Measurements from ENCODE around the gene CEACAM6.

GRCh38 chr19:41813911-41814310 is 58.6 kb downstream of the CEACAM6 start:
- TF ChIP-seq EZH2 (conservative IDR thresholded peaks at IDR 0.05; ENCODE audit: low read depth, low read length) (no peak), ZNF10 (CRISPR knock-in tag; IDR thresholded peaks at IDR 0.05; ENCODE audit: borderline replicate concordance, low read depth) (no peak), HMGXB4 (CRISPR knock-in tag; IDR thresholded peaks at IDR 0.05; ENCODE audit: borderline replicate concordance in 1 of 2, low read depth in 1 of 2) (no peak), CTCF (CRISPR knock-in tag; IDR thresholded peaks at IDR 0.05) (no peak), CEBPB (IDR thresholded peaks at IDR 0.05; ENCODE audit: borderline replicate concordance, low read depth, low read length) (no peak)
